Esophagus muscularis mucosa (tissue), 3 donors: ENCODE measurements around the gene OXER1.

Source experiments
- CTCF ChIP-seq, 3 experiments: fragments of 200-600 bp in 2 of 3; fragments of 450-650 bp in 1 of 3; sonication (generic) in 2 of 3; IDR thresholded peaks; one replicate each; pipeline ENCODE4 v1.5.1; 2017 to 2019; ENCODE audit warnings: antibody characterized with exemption in 3 of 3, mild to moderate bottlenecking in 2 of 3, moderate library complexity in 1 of 3
- POLR2AphosphoS5 ChIP-seq, 2 donors: sonication (generic); formaldehyde crosslinking; IDR thresholded peaks; one replicate each; pipeline ENCODE4 v1.6.1; 2017; ENCODE audit warnings: antibody characterized with exemption in 2 of 2

DNA sequence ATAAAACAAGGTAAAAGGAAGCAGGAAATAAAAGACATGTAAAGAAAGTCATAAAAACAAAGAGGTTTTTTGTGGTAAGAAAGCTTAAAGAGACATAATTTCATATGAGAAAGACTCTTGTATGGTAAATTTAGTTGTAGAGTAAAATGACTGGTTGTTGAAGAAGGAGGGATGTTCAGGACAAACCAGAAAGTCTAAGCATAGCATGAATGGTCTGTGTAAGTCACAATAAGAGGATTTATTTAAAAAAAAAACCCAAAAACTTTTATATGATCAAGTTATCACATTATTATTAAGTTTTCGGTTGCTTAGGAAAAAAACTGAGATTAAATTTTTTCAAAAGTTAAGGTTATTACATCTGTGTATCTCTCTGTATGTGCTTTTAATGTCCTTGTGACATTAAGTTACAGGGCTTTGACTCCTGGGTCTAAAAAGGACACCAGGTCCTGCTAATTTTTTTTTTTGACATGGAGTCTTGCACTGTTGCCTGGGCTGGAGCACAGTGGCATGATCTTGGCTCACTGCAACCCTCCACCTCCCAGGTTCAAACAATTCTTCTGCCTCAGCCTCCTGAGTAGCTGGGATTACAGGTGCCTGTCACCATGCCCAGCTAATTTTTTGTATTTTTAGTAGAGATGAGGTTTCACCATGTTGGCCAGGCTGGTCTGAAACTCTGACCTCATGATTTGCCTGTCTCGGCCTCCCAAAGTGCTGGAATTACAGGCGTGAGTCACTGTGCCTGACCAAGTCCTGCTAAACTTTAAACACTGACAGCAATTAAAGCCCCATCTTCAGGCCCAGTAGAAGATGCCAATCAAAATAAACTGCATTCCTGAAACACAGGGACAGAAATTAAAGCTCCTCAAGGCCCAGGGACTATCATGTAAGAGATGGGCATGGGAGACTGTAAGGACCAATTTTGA is 14.2 kb upstream of the OXER1 start:
- TF ChIP-seq CTCF (IDR thresholded peaks at IDR 0.05) (no peak), POLR2AphosphoS5 (IDR thresholded peaks at IDR 0.05) (peak; percentile 6 to 31)
